Naive thymus-derived CD4-positive, alpha-beta T cell (primary cell): ENCODE results near the gene GLIPR1L1. TPM values are rescaled to one million over a fixed set of nuclear protein-coding genes. Genes with fewer than 3 reads are reported as not detected.
"Not testable (repeated sequence)": the region's sequence is repeated elsewhere in the genome, so short reads cannot be mapped to it uniquely, and the experiment has no call there.

ENCODE experiments used
- ATAC-seq: fragments of 150-1000 bp; cut with Tn5 transposase; 2 replicates; pipeline ENCODE4 v1.10.0; 2021; ENCODE audit warnings: mild to moderate bottlenecking, moderate library complexity
- CTCF ChIA-PET: fragments of 350-600 bp; sonication (Branson Sonifier 250); formaldehyde crosslinking; loops from one replicate; lab custom pipeline; 2021; ENCODE audit warnings: antibody characterized with exemption; lab: Charles Lee
- POLR2A ChIA-PET: fragments of 350-600 bp; sonication (Branson Sonifier 250); formaldehyde crosslinking; loops from one replicate; lab custom pipeline; 2021; ENCODE audit warnings: antibody characterized with exemption, inconsistent platforms; lab: Charles Lee
- DNase-seq, 9 donors: peaks; one replicate each; pipeline versions ENCODE4 v3.0.0 to v3.0.0-alpha.2; 2020 to 2022; ENCODE audit warnings: mixed read lengths in 1 of 9
- H3K27ac ChIP-seq: one replicate; pipeline ENCODE4 v1.7.0; 2013; ENCODE audit warnings: mild to moderate bottlenecking, low read depth, low read length, moderate library complexity
- H3K27me3 ChIP-seq, 2 donors: one replicate each; pipeline ENCODE4 v1.7.0; 2013; ENCODE audit warnings: low read length in 2 of 2, mild to moderate bottlenecking in 2 of 2, moderate library complexity in 2 of 2; ENCODE audit not compliant: control insufficient read depth in 2 of 2, insufficient read depth in 2 of 2
- H3K36me3 ChIP-seq, 3 experiments: 1 replicate in 2 of 3; 2 replicates in 1 of 3; pipeline ENCODE4 v1.7.0; 2013; ENCODE audit warnings: low read length in 3 of 3, mild to moderate bottlenecking in 3 of 3, moderate library complexity in 1 of 3; ENCODE audit not compliant: insufficient read depth in 3 of 3, control insufficient read depth in 2 of 3
- H3K4me1 ChIP-seq, 2 donors: one replicate each; pipeline ENCODE4 v1.7.0; 2013; ENCODE audit warnings: low read length in 2 of 2, mild to moderate bottlenecking in 2 of 2, moderate library complexity in 1 of 2; ENCODE audit not compliant: control insufficient read depth in 2 of 2, insufficient read depth in 2 of 2
- H3K4me3 ChIP-seq: 2 replicates; pipeline ENCODE4 v1.7.0; 2013; ENCODE audit warnings: mild to moderate bottlenecking, low read length
- H3K9me3 ChIP-seq, 3 experiments: 1 replicate in 2 of 3; 2 replicates in 1 of 3; pipeline ENCODE4 v1.7.0; 2013; ENCODE audit warnings: low read length in 3 of 3; ENCODE audit not compliant: control insufficient read depth in 2 of 3
- H3K27ac Mint-ChIP-seq, 9 donors: one replicate each; pipeline ENCODE4 v1.8.0; 2020 to 2022; ENCODE audit warnings: mixed read lengths in 9 of 9, mild to moderate bottlenecking in 8 of 9, moderate library complexity in 5 of 9, inconsistent platforms in 2 of 9
- H3K27me3 Mint-ChIP-seq, 5 donors: one replicate each; pipeline ENCODE4 v1.8.0; 2021 to 2022; ENCODE audit warnings: mixed read lengths in 5 of 5, mild to moderate bottlenecking in 1 of 5
- H3K36me3 Mint-ChIP-seq, 5 donors: one replicate each; pipeline ENCODE4 v1.8.0; 2020 to 2022; ENCODE audit warnings: mixed read lengths in 5 of 5, mild to moderate bottlenecking in 3 of 5, inconsistent platforms in 1 of 5
- H3K4me1 Mint-ChIP-seq, 7 donors: one replicate each; pipeline ENCODE4 v1.8.0; 2020 to 2022; ENCODE audit warnings: mixed read lengths in 7 of 7, mild to moderate bottlenecking in 3 of 7, inconsistent platforms in 1 of 7
- H3K4me3 Mint-ChIP-seq, 10 donors: one replicate each; pipeline ENCODE4 v1.8.0; 2020 to 2022; ENCODE audit warnings: mild to moderate bottlenecking in 10 of 10, mixed read lengths in 10 of 10, moderate library complexity in 6 of 10, inconsistent platforms in 2 of 10
- H3K9me3 Mint-ChIP-seq, 11 donors: one replicate each; pipeline ENCODE4 v1.8.0; 2020 to 2022; ENCODE audit warnings: mixed read lengths in 11 of 11, mild to moderate bottlenecking in 4 of 11, inconsistent platforms in 1 of 11, moderate library complexity in 1 of 11
- intact Hi-C, 2 donors: fragments of 100-400 bp; cut with micrococcal nuclease; formaldehyde crosslinking; loops; one replicate each; pipeline ENCODE4 v1.15.1; 2023
- polyA plus RNA-seq, 2 donors: library from polyadenylated mRNA; unstranded; fragments of 300-500 nt; fragmentation: Illumina TruSeq; gene quantifications; one replicate each; pipeline ENCODE4 v1.2.3, GENCODE V29; 2021
- total RNA-seq, 6 experiments: library from RNA in 5 of 6; stranded (reverse) in 5 of 6; gene quantifications; 1 replicate in 5 of 6; 2 replicates in 1 of 6; pipeline ENCODE4 v1.2.3 and lab custom pipeline; 2021 to 2026

The GLIPR1L1 gene
- total and polyA plus RNA-seq, 7 experiments from 2014 or later = not detected

DNA sequence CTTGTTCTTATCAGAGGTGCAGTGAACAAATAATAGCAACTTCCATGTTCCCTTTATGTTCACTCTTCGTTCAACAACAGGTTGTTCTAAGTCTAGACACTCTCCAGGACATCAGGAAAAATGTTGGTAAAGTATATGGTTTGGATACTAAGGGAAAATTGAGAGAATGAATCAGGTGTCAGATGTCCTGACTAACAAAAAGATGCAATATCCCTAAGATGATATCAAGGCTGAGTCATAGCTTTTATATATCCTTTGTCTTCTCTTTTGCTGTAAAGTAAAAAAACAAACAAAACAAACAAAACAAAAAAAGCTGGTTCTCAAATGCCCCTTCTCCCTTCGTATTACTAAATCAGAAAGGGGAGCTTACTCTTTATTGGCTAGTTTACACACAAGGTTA is 11.1 kb downstream of the GLIPR1L1 start:
- Histone ChIP-seq H3K27me3 (no peaks in the 10 kb centered on the region), H3K4me3 (no peak overlapping the region), H3K4me1 (no peaks in the 10 kb centered on the region), H3K36me3 (no peaks in the 10 kb centered on the region), H3K9me3 (no peaks in the 10 kb centered on the region), H3K27ac (no peak overlapping the region)
- POLR2A ChIA-PET = interaction anchor here (0.6 kb wide), 1 partner anchor 59 kb away, joined by 4 read pairs; no protein-coding TSS in a partner anchor
- DNase-seq (no peak), ATAC-seq (no peak)
- Mint-ChIP-seq H3K27ac (no peak overlapping the region), H3K4me3 (no peak overlapping the region), H3K4me1 (peaks cover 0 to 10% (median 0%) of the 10 kb centered on the region in 7 donors), H3K36me3 (peaks cover 0 to 1% (median 0%) of the 10 kb centered on the region in 5 donors), H3K9me3 (no peaks in the 10 kb centered on the region), H3K27me3 (peaks cover 0 to 21% (median 5%) of the 10 kb centered on the region in 5 donors)
- intact Hi-C loops = loop anchor here in 1 of 2 donors (2.0 kb wide), 1 partner anchor 15 kb away; no protein-coding TSS in a partner anchor
- CTCF ChIA-PET = no interaction called here

DNA sequence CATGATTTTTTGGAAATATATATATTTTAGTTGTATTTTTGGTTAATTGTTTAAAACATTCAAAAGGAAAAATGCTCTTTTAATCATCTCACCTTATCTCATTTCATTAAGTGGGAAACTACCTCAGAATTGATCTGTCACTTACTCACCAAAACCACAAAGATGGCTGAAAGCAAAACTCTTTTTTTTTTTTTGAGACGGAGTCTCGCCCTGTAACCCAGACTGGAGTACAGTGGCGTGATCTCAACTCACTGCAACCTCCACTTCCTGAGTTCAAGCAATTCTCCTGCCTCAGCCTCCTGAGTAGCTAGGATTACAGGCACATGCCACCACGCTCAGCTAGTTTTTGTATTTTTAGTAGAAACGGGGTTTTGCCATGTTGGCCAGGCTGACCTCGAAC is 11.7 kb downstream of the GLIPR1L1 start:
- intact Hi-C loops, H3K27me3 ChIP-seq: not testable (repeated sequence)

DNA sequence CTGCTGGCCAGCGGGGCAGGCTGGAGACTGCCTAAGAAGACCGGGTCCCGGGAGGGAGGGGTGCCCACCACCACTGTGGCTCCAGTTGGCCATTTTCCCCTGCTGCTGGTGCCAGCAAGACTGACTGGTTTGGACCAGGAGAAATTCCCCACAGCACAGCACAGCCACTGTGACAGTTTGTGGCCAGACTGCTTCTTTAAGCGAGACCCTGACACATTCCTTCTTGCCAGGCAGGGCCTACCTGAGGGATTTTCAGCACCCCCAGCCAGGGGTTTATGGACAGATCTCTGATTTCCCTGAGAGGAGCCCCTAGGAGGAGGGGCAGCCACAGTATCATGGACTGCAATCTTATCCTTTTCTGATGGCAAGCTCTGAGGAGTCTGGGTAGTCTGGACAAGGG is 15.5 kb downstream of the GLIPR1L1 start:
- DNase-seq (no peak), ATAC-seq (no peak)
- H3K27ac ChIP-seq = no peak overlapping the region
- Mint-ChIP-seq H3K36me3 (peaks cover 5 to 26% (median 7%) of the 10 kb centered on the region in 5 donors), H3K27me3 (peaks cover 0 to 14% (median 5%) of the 10 kb centered on the region in 5 donors), H3K9me3 (peaks cover 2 to 33% (median 20%) of the 10 kb centered on the region in 11 donors), H3K4me3 (no peak overlapping the region), H3K27ac (no peak overlapping the region), H3K4me1 (peaks cover 0 to 15% (median 0%) of the 10 kb centered on the region in 7 donors)
- H3K9me3 ChIP-seq = no peaks in the 10 kb centered on the region
- intact Hi-C loops = no loop called here
- H3K27me3 ChIP-seq = no peaks in the 10 kb centered on the region
- ChIA-PET CTCF (no interaction called here), POLR2A (no interaction called here)
- H3K36me3 ChIP-seq = no peaks in the 10 kb centered on the region
- H3K4me3 ChIP-seq = no peak overlapping the region
- no peaks in the 10 kb centered on the region for H3K4me1 ChIP-seq

More for the DNA sequence above, 11.7 kb downstream of the GLIPR1L1 start:
- H3K27ac ChIP-seq, H3K9me3 Mint-ChIP-seq, H3K4me1 ChIP-seq, H3K9me3 ChIP-seq, CTCF ChIA-PET, H3K4me3 ChIP-seq, DNase-seq, H3K36me3 Mint-ChIP-seq, H3K36me3 ChIP-seq, H3K27ac Mint-ChIP-seq: not testable (repeated sequence)
- Mint-ChIP-seq H3K27me3 (peaks cover 0 to 17% (median 5%) of the 10 kb centered on the region in 5 donors), H3K4me1 (peaks cover 0 to 15% (median 0%) of the 10 kb centered on the region in 7 donors), H3K4me3 (peak overlapping the region in 1 of 10 donors; percentile 1)
- POLR2A ChIA-PET = interaction anchor here (0.6 kb wide), 1 partner anchor 58 kb away, joined by 4 read pairs; no protein-coding TSS in a partner anchor
- ATAC-seq = peak; percentile 44

DNA sequence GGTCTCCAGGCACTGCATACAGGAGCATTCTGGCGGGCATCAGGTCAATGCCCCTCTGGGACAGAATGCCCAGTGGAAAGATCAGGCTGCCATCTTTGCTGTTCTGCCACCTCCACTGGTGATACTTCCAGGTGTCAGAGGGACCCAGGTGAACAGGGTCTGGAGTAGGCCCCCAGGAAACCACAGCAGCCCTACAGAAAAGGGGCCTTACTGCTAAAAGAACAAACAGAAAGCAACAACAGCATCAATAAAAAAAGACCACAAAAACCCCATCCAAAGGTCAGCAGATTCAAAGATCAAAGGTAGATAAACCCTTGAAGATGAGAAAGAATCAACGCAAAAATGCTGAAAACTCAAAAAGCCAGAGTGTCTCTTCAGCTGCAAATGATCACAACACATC is 15.9 kb downstream of the GLIPR1L1 start:
- H3K36me3 Mint-ChIP-seq = peaks cover 5 to 29% (median 9%) of the 10 kb centered on the region in 5 donors
- no peaks in the 10 kb centered on the region for H3K36me3 ChIP-seq
- H3K4me1 ChIP-seq = no peaks in the 10 kb centered on the region
- H3K27me3 Mint-ChIP-seq = peaks cover 0 to 13% (median 5%) of the 10 kb centered on the region in 5 donors
- POLR2A ChIA-PET = no interaction called here
- H3K9me3 ChIP-seq = no peaks in the 10 kb centered on the region
- no peaks in the 10 kb centered on the region for H3K27me3 ChIP-seq
- CTCF ChIA-PET = no interaction called here
- no peak overlapping the region for H3K27ac ChIP-seq
- ATAC-seq (no peak), DNase-seq (no peak)
- peaks cover 3 to 37% (median 24%) of the 10 kb centered on the region in 11 donors for H3K9me3 Mint-ChIP-seq
- H3K4me1 Mint-ChIP-seq = peaks cover 0 to 14% (median 0%) of the 10 kb centered on the region in 7 donors
- no peak overlapping the region for H3K4me3 Mint-ChIP-seq
- H3K4me3 ChIP-seq = no peak overlapping the region
- H3K27ac Mint-ChIP-seq = no peak overlapping the region
- intact Hi-C loops = no loop called here

DNA sequence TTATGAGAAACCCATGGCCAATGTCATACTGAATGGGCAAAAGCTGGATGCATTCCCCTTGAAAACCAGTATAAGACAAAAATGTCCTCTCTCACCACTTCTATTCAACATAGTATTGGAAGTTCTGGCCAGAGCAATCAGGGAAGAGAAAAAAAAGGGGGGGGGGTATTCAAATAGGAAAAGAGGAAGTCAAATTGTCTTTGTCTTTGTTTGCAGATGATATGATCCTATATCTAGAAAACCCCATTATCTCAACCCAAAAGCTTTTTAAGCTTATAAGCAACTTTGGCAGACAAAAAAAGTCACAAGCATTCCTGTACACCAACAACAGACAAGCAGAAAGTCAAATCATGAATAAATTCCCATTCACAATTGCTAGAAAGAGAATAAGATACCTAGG is 19.5 kb downstream of the GLIPR1L1 start:
- H3K9me3 ChIP-seq = no peaks in the 10 kb centered on the region
- H3K27ac ChIP-seq = no peak overlapping the region
- H3K4me3 Mint-ChIP-seq = no peak overlapping the region
- H3K27me3 Mint-ChIP-seq = peaks cover 0 to 7% (median 0%) of the 10 kb centered on the region in 5 donors
- ATAC-seq (no peak), DNase-seq (no peak)
- H3K27ac Mint-ChIP-seq = no peak overlapping the region
- H3K36me3 Mint-ChIP-seq = peaks cover 5 to 29% (median 9%) of the 10 kb centered on the region in 5 donors
- intact Hi-C loops = no loop called here
- H3K4me1 Mint-ChIP-seq = peaks cover 0 to 7% (median 0%) of the 10 kb centered on the region in 7 donors
- H3K4me1 ChIP-seq = no peaks in the 10 kb centered on the region
- no peaks in the 10 kb centered on the region for H3K27me3 ChIP-seq
- H3K36me3 ChIP-seq = no peaks in the 10 kb centered on the region
- ChIA-PET POLR2A (no interaction called here), CTCF (no interaction called here)
- no peak overlapping the region for H3K4me3 ChIP-seq
- H3K9me3 Mint-ChIP-seq = peaks cover 3 to 42% (median 24%) of the 10 kb centered on the region in 11 donors

DNA sequence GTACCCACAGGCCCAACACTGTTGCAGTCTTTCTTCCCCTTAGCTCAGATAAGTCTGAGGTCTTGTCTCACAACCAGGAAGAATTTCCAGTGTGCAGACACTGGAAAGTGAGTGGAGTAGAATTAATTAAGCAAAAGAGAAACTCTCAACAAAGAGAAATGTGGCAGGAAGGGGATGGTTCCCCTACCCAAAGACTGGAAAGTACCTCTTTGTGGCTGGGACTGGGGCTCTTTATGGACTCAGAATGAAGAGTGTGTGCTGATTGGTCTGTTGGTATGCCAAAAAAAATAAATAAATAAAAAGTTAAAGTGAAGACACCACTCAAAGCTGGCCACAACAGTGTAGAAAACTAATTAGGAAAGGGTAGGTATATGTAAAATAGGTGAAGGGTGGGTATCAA is 26.4 kb downstream of the GLIPR1L1 start:
- H3K27ac Mint-ChIP-seq = peak overlapping the region in 1 of 9 donors; percentile 58
- no peaks in the 10 kb centered on the region for H3K27me3 Mint-ChIP-seq
- peaks cover 0 to 11% (median 0%) of the 10 kb centered on the region in 11 donors for H3K9me3 Mint-ChIP-seq
- Histone ChIP-seq H3K27ac (no peak overlapping the region), H3K4me3 (no peak overlapping the region), H3K36me3 (no peaks in the 10 kb centered on the region), H3K4me1 (no peaks in the 10 kb centered on the region), H3K27me3 (no peaks in the 10 kb centered on the region), H3K9me3 (no peaks in the 10 kb centered on the region)
- DNase-seq = no peak
- peak; percentile 54 for ATAC-seq
- intact Hi-C loops = loop anchor here in 1 of 2 donors (2.0 kb wide), 1 partner anchor 16 kb away; no protein-coding TSS in a partner anchor
- peaks cover 0 to 14% (median 4%) of the 10 kb centered on the region in 7 donors for H3K4me1 Mint-ChIP-seq
- ChIA-PET POLR2A (no interaction called here), CTCF (no interaction called here)
- peak overlapping the region in 1 of 10 donors; percentile 8 for H3K4me3 Mint-ChIP-seq
- H3K36me3 Mint-ChIP-seq = peaks cover 0 to 11% (median 0%) of the 10 kb centered on the region in 5 donors

DNA sequence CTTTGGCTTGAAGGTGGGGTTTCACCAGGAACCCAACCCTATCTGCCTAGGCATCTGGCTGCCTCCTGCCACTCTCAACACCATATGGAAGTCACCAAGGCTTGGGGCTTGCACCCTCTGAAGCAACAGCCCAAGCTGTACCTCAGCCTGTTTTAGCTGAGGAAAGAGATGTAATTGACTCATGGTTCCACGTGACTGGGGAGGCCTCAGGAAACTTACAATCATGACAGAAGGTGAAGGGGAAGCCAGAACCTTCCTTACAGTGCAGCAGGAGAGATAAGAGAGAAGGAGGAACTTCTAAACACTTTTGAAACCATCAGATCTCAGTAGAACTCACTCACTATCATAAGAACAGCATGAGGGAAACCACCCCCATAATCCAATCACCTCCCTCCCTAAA is 26.9 kb downstream of the GLIPR1L1 start:
- H3K36me3 ChIP-seq = no peaks in the 10 kb centered on the region
- intact Hi-C loops = loop anchor here in 1 of 2 donors (2.0 kb wide), 1 partner anchor 17 kb away; no protein-coding TSS in a partner anchor
- no peak for DNase-seq
- ChIA-PET POLR2A (no interaction called here), CTCF (no interaction called here)
- Mint-ChIP-seq H3K4me1 (peaks cover 0 to 14% (median 4%) of the 10 kb centered on the region in 7 donors), H3K27me3 (no peaks in the 10 kb centered on the region), H3K9me3 (peaks cover 0 to 11% (median 0%) of the 10 kb centered on the region in 11 donors), H3K4me3 (no peak overlapping the region), H3K36me3 (peaks cover 0 to 11% (median 0%) of the 10 kb centered on the region in 5 donors), H3K27ac (peak overlapping the region in 1 of 9 donors; percentile 58)
- no peaks in the 10 kb centered on the region for H3K4me1 ChIP-seq
- peak; percentile 14 for ATAC-seq
- no peaks in the 10 kb centered on the region for H3K9me3 ChIP-seq
- no peaks in the 10 kb centered on the region for H3K27me3 ChIP-seq
- no peak overlapping the region for H3K27ac ChIP-seq
- H3K4me3 ChIP-seq = no peak overlapping the region
